K562 (cell line): Measurements from ENCODE around the gene NAXE. TPM values are rescaled to one million over a fixed set of nuclear protein-coding genes. Genes with fewer than 3 reads are reported as not detected.

ENCODE experiments used
- ATAC-seq: fragments of 200-7000 bp; cut with Tn5 transposase; 3 replicates; pipeline ENCODE4 v1.9.1; 2020; ENCODE audit warnings: moderate library complexity
- BruUV-seq: library from RNA; stranded (reverse); fragments of 400-500 nt; replicated peaks from 2 replicates; lab custom pipeline; 2021; lab: Mats Ljungman, UMichigan
- CTCF ChIA-PET: fragments of 300-600 bp; formaldehyde crosslinking; extraction: SDS; loops from one replicate; lab custom pipeline; 2021; ENCODE audit warnings: low intra/inter-chr PET ratio; lab: Yijun Ruan, JAX
- POLR2A ChIA-PET: fragments of 300-600, 350-650 bp; sonication (Branson Sonifier 250); formaldehyde crosslinking; extraction: SDS; loops from one replicate; lab custom pipeline; 2021; ENCODE audit warnings: antibody characterized with exemption, inconsistent platforms; lab: Yijun Ruan, JAX
- DNase-seq, 4 experiments: peaks; one replicate each; pipeline versions ENCODE4 v3.0.0 to v3.0.0-alpha.2; 2011 to 2018; ENCODE audit warnings: low spot score in 3 of 4, mixed read lengths in 3 of 4; ENCODE audit errors: extremely low read depth in 1 of 4
- FAIRE-seq: peaks from 2 replicates; lab custom pipeline; 2011; peaks lifted over from hg19 to GRCh38; lab: Jason Lieb, UNC
- H2AFZ ChIP-seq: 2 replicates; pipeline ENCODE4 v1.6.0; 2011; ENCODE audit warnings: low read depth, low read length, control low read depth, inconsistent platforms
- H3K27ac ChIP-seq: fragments of 200-600 bp; 3 replicates; pipeline ENCODE4 v1.8.0; 2011; ENCODE audit warnings: low read depth, mild to moderate bottlenecking, control low read depth, inconsistent platforms, low read length, moderate library complexity, mixed read lengths; ENCODE audit errors: extremely low read depth
- H3K27me3 ChIP-seq, 2 experiments: fragments of 300-600 bp in 1 of 2; 2 replicates in 1 of 2; 3 replicates in 1 of 2; pipeline versions ENCODE4 v1.6.0 to v1.8.0; 2011; ENCODE audit warnings: inconsistent platforms in 2 of 2, low read length in 2 of 2, mild to moderate bottlenecking in 1 of 2, mixed read lengths in 1 of 2, moderate library complexity in 1 of 2; ENCODE audit not compliant: control insufficient read depth in 2 of 2, insufficient read depth in 2 of 2
- H3K36me3 ChIP-seq: fragments of 300-600 bp; 3 replicates; pipeline ENCODE4 v1.8.0; 2011; ENCODE audit warnings: mild to moderate bottlenecking, low read length, inconsistent platforms; ENCODE audit not compliant: control insufficient read depth, insufficient read depth
- H3K4me1 ChIP-seq, 2 experiments: fragments of 200-600 bp in 1 of 2; replicated peaks in 1 of 2; 2 replicates in 1 of 2; 3 replicates in 1 of 2; pipeline versions ENCODE4 v1.5.1 to v1.8.0; 2011; ENCODE audit warnings: inconsistent platforms in 2 of 2, low read length in 2 of 2, mild to moderate bottlenecking in 1 of 2, mixed read lengths in 1 of 2, moderate library complexity in 1 of 2; ENCODE audit not compliant: control insufficient read depth in 2 of 2, insufficient read depth in 2 of 2
- H3K4me2 ChIP-seq: 2 replicates; pipeline ENCODE4 v1.6.1; 2011; ENCODE audit warnings: low read length, control low read depth, inconsistent platforms, mixed read lengths; ENCODE audit not compliant: insufficient read depth
- H3K4me3 ChIP-seq: fragments of 200-600 bp; sonication (generic), shearing (Covaris generic); 2 replicates; pipeline ENCODE4 v1.5.1; 2016; ENCODE audit warnings: control low read depth, inconsistent platforms
- H3K79me2 ChIP-seq: fragments of 200-600 bp; 3 replicates; pipeline ENCODE4 v1.8.0; 2011; ENCODE audit warnings: low read length, inconsistent platforms; ENCODE audit not compliant: control insufficient read depth, insufficient read depth
- H3K9ac ChIP-seq, 2 experiments: 2 replicates each; pipeline versions ENCODE4 v1.6.0 to v1.6.1; 2011; ENCODE audit warnings: low read depth in 2 of 2, low read length in 2 of 2, control low read depth in 1 of 2, inconsistent platforms in 1 of 2, mild to moderate bottlenecking in 1 of 2, mixed read lengths in 1 of 2; ENCODE audit not compliant: insufficient read depth in 1 of 2
- H3K9me1 ChIP-seq: one replicate; pipeline ENCODE4 v1.6.0; 2011; ENCODE audit warnings: inconsistent platforms, mild to moderate bottlenecking, low read length, moderate library complexity; ENCODE audit not compliant: control insufficient read depth, insufficient read depth
- H3K9me3 ChIP-seq: replicated peaks from 2 replicates; pipeline ENCODE4 v1.5.1; 2011; ENCODE audit warnings: low read depth, low read length, inconsistent platforms; ENCODE audit not compliant: control insufficient read depth, insufficient read depth
- H4K20me1 ChIP-seq: replicated peaks from 2 replicates; pipeline ENCODE4 v1.6.1; 2011; ENCODE audit warnings: low read length, inconsistent platforms, mixed read lengths; ENCODE audit not compliant: control insufficient read depth, insufficient read depth
- ATF7 ChIP-seq: fragments of 450-650 bp; IDR thresholded peaks from 2 replicates; pipeline ENCODE4 v1.7.1; 2014; ENCODE audit warnings: mild to moderate bottlenecking, moderate library complexity
- FOXK1 ChIP-seq: sonication (generic); formaldehyde crosslinking; IDR thresholded peaks from 2 replicates; pipeline ENCODE4 v1.8.0; 2022; ENCODE audit warnings: missing genetic modification reagents, mild to moderate bottlenecking, borderline replicate concordance
- MCM3 ChIP-seq: fragments of 450-650 bp; IDR thresholded peaks from 2 replicates; pipeline ENCODE4 v1.6.1; 2016
- NR3C1 ChIP-seq: sonication (generic); formaldehyde crosslinking; IDR thresholded peaks from 2 replicates; pipeline ENCODE4 v1.8.1; 2022; ENCODE audit warnings: missing genetic modification reagents
- SIN3B ChIP-seq: fragments of 450-650 bp; IDR thresholded peaks from 2 replicates; pipeline ENCODE4 v1.6.1; 2017; ENCODE audit warnings: low read depth, mild to moderate bottlenecking, moderate library complexity
- ZNF253 ChIP-seq: fragments of 250-450 bp; sonication (Bioruptor Pico); conservative IDR thresholded peaks from 2 replicates; pipeline ENCODE4 v1.6.1; 2021; ENCODE audit warnings: mild to moderate bottlenecking
- ZNF445 ChIP-seq: fragments of 250-450 bp; sonication (Bioruptor Pico); IDR thresholded peaks from 2 replicates; pipeline ENCODE4 v1.4.0; 2020; ENCODE audit warnings: low read depth, mild to moderate bottlenecking, moderate library complexity
- ZNF644 ChIP-seq: fragments of 200-800 bp; sonication (Bioruptor generic); IDR thresholded peaks from 2 replicates; pipeline ENCODE4 v1.6.1; 2016; ENCODE audit warnings: low read depth, missing genetic modification characterization, missing compliant biosample characterization
- ZNF75A ChIP-seq: fragments of 450-650 bp; formaldehyde crosslinking; IDR thresholded peaks from 2 replicates; pipeline ENCODE4 v1.4.0; 2020; ENCODE audit warnings: mild to moderate bottlenecking
- WGBS: fragments of 100-300 bp; shearing (Covaris generic); methylation state at CpG from one replicate; pipeline ENCODE4 v1.1.6; 2016; ENCODE audit warnings: low coverage, mixed read lengths; ENCODE audit not compliant: insufficient coverage; ENCODE audit errors: missing lambda C conversion rate; 5-methylcytosine and 5-hydroxymethylcytosine counted together
- in situ Hi-C: fragments of 300-500 bp; cut with MboI; formaldehyde crosslinking; loops from 4 replicates; pipeline ENCODE4 v1.15.0; 2018; ENCODE audit warnings: inconsistent platforms, mixed read lengths
- intact Hi-C: fragments of 100-400 bp; cut with micrococcal nuclease; formaldehyde crosslinking; loops from 2 replicates; pipeline ENCODE4 v1.14.2; 2022
- polyA plus RNA-seq, 8 experiments: library from polyadenylated mRNA; depleted of rRNA in 4 of 8; stranded (reverse) in 5 of 8; unstranded in 3 of 8; fragments of >200 nt; fragmentation: Nextera tagmentation in 2 of 8; fragmentation: Illumina TruSeq in 1 of 8; extraction: Ambion mirVana in 2 of 8; extraction: Trizol in 1 of 8; gene quantifications; 2 replicates each; pipeline versions ENCODE4 v1.2.1 to v1.2.3, GENCODE V29; 2011 to 2014; ENCODE audit warnings: inconsistent platforms in 1 of 8, missing spikeins in 1 of 8
- total RNA-seq, 7 experiments: library from RNA; depleted of rRNA in 6 of 7; stranded (reverse); fragments of >200 nt in 6 of 7; fragmentation: Illumina TruSeq in 2 of 7; extraction: Trizol in 2 of 7; gene quantifications; 2 replicates each; pipeline versions ENCODE4 v1.2.1 to v1.2.3, GENCODE V29; 2011 to 2021; ENCODE audit warnings: low replicate concordance in 1 of 7
- TF ChIP-seq, protein P1 (sequence below), 2 experiments: fragments of 250-450 bp in 1 of 2; fragments of 450-650 bp in 1 of 2; sonication (Bioruptor Pico) in 1 of 2; IDR thresholded peaks; 2 replicates each; pipeline versions ENCODE4 v1.6.1 to v1.8.0; 2016 to 2021; ENCODE audit warnings: mild to moderate bottlenecking in 2 of 2, moderate library complexity in 2 of 2, missing compliant biosample characterization in 1 of 2, missing genetic modification characterization in 1 of 2
- TF ChIP-seq, protein P2 (sequence below): conservative IDR thresholded peaks from 2 replicates; pipeline ENCODE4 v1.6.1; 2011; ENCODE audit warnings: low read depth, mild to moderate bottlenecking, low read length; ENCODE audit not compliant: control insufficient read depth

The NAXE gene
- total and polyA plus RNA-seq, 9 of the 15 experiments (the other 6 are each of a cell fraction or from before 2014, with no cell fraction given), result 27.3 to 137 (median 90.0) TPM

DNA sequence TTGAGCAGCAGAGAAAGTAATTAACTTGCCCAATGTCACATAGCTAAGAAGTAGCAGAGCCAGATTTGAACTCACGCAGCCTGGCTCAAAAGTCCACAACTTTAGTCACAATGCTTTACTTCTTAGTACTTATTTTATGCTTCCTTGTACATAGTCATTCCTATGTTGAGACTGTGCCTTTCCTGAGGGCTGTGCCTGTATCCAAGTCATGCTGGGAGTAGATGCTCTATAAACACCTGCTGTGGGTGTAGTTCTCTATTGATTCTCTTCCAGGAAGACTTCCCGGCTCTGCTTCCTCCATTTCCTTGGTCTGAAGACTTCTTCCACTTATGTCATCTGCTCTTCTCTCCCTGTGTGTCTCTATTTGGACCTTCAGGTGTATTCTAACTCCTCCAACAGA lies 35.9 kb upstream of the NAXE start:
- H3K27ac ChIP-seq, result no peak overlapping the region
- no peaks in the 10 kb centered on the region for H4K20me1 ChIP-seq
- intact Hi-C loops, result no loop called here

More for the DNA sequence above, 35.9 kb upstream of the NAXE start:
- in situ Hi-C loops, result no loop called here
- ATAC-seq (no peak), DNase-seq (no peak), FAIRE-seq (no peak)
- WGBS, result 38% methylated on average over 2 of the region's 2 CpGs
- Histone ChIP-seq H3K9me3 (no peaks in the 10 kb centered on the region), H3K4me1 (peaks cover 0 to 1% of the 10 kb centered on the region in 2 experiments; a peak in 1 of 5 replicates), H3K9me1 (no peaks in the 10 kb centered on the region), H3K9ac (no peak overlapping the region), H3K79me2 (no peaks in the 10 kb centered on the region), H3K4me2 (no peak overlapping the region), H3K36me3 (peaks cover 49% of the 10 kb centered on the region; the same call in 2 of the 3 replicates), H3K4me3 (no peak overlapping the region), H2AFZ (no peak overlapping the region), H3K27me3 (no peaks in the 10 kb centered on the region)
- BruUV-seq, result no TSS peak
- CTCF ChIA-PET, result no interaction called here
- TF ChIP-seq ZNF445 (no peak), MCM3 (no peak), ZNF75A (CRISPR knock-in tag) (no peak), FOXK1 (CRISPR knock-in tag) (no peak), ZNF253 (no peak), ATF7 (no peak), NR3C1 (CRISPR knock-in tag) (no peak), ZNF644 (tag) (no peak), SIN3B (no peak)
- TF ChIP-seq, protein P1, sequence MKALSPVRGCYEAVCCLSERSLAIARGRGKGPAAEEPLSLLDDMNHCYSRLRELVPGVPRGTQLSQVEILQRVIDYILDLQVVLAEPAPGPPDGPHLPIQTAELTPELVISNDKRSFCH (CRISPR knock-in tag; IDR thresholded peaks at IDR 0.05), result no peak
- TF ChIP-seq, protein P1 (tag; IDR thresholded peaks at IDR 0.05), result no peak
- TF ChIP-seq, protein P2, sequence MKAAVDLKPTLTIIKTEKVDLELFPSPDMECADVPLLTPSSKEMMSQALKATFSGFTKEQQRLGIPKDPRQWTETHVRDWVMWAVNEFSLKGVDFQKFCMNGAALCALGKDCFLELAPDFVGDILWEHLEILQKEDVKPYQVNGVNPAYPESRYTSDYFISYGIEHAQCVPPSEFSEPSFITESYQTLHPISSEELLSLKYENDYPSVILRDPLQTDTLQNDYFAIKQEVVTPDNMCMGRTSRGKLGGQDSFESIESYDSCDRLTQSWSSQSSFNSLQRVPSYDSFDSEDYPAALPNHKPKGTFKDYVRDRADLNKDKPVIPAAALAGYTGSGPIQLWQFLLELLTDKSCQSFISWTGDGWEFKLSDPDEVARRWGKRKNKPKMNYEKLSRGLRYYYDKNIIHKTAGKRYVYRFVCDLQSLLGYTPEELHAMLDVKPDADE, result no peak
- POLR2A ChIA-PET, result interaction anchor here (0.6 kb wide), 1 partner anchor 173 kb away, joined by 3 read pairs; the partner anchor contains the start of gene ISG20L2
